VCaP (cell line): ENCODE measurements around the gene DAPK1.
A peak's percentile ranks its signal among the peaks of the same experiment; 100 is the strongest.

Experiments
- H3K27ac ChIP-seq: fragments of 450-650 bp; 2 replicates; pipeline ENCODE4 v1.5.1; 2017
- CTCF ChIP-seq: fragments of 450-650 bp; conservative IDR thresholded peaks from 2 replicates; pipeline ENCODE4 v1.5.1; 2017; ENCODE audit warnings: mild to moderate bottlenecking, moderate library complexity

The DAPK1 gene

GRCh38 chr9:87503927-87504326, 6.3 kb downstream of the DAPK1 start:
- H3K27ac ChIP-seq = peak overlapping the region; percentile 88
- TF ChIP-seq CTCF = no peak

- peak overlapping the region; percentile 88; the same call in 1 of the 2 replicates for H3K27ac ChIP-seq
- no peak for TF ChIP-seq CTCF
Observed at GRCh38 chr9:87504938-87505337, 7.3 kb downstream of the DAPK1 start.

GRCh38 chr9:87505869-87506678, 8.4 kb downstream of the DAPK1 start:
- H3K27ac ChIP-seq = no peak overlapping the region
- TF ChIP-seq CTCF = no peak

GRCh38 chr9:87507576-87507975, 9.9 kb downstream of the DAPK1 start:
- H3K27ac ChIP-seq = no peak overlapping the region
- no peak for TF ChIP-seq CTCF

- no peak overlapping the region for H3K27ac ChIP-seq
- TF ChIP-seq CTCF = no peak
Observed at GRCh38 chr9:87510252-87510683, 12.6 kb downstream of the DAPK1 start.

GRCh38 chr9:87512311-87512710, 14.6 kb downstream of the DAPK1 start:
- TF ChIP-seq CTCF = no peak
- no peak overlapping the region for H3K27ac ChIP-seq

- no peak overlapping the region for H3K27ac ChIP-seq
- TF ChIP-seq CTCF = no peak
Observed at GRCh38 chr9:87513161-87513560, 15.5 kb downstream of the DAPK1 start.
